ENCODE measurements around the gene PRR3. TPM values are rescaled to one million over a fixed set of nuclear protein-coding genes. Genes with fewer than 3 reads are reported as not detected.
A peak's percentile ranks its signal among the peaks of the same experiment; 100 is the strongest.

The PRR3 gene
- total and polyA plus RNA-seq, 2 of the 4 experiments (the other 2 are of a cell fraction): 7.2 to 17.3 TPM

DNA sequence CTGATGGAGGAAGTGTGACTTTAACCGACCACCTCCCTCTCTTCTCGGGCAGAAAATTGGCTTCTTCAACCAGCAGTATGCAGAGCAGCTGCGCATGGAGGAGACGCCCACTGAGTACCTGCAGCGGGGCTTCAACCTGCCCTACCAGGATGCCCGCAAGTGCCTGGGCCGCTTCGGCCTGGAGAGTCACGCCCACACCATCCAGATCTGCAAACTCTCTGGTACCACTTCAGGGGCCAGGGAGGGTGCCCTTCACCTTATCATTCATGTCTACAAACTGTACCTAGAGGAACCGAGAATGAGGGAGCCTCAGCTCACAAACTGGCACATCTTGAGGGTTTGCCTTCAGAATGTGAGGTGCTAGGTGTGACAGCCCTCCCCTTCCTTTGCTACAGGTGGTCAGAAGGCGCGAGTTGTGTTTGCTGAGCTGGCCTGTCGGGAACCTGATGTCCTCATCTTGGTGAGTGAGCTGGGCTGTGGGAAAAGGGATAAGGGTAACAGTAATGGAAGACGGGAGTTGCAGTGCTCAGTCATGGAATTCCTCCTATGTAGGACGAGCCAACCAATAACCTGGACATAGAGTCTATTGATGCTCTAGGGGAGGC, 32.8 kb downstream of the PRR3 start:
- no peak overlapping the region for H4K91ac ChIP-seq (ENCODE audit: insufficient read depth, low read depth, low read length)
- no TSS peak for BruUV-seq (replicated peaks)
- H2BK20ac ChIP-seq (ENCODE audit: low read depth, low read length): no peak overlapping the region
- peak overlapping the region; percentile 85; the same call in 1 of the 2 replicates for H3K27ac ChIP-seq (ENCODE audit: insufficient read depth, low read length)
- no peak overlapping the region for H4K5ac ChIP-seq (ENCODE audit: low read depth, low read length)
- H3K4me2 ChIP-seq (ENCODE audit: low read depth, low read length): no peak overlapping the region
- ChIA-PET POLR2A (ENCODE audit: unreplicated experiment) (interaction anchor here (0.6 kb wide), 1 partner anchor 94 kb away, joined by 3 read pairs; no protein-coding TSS in a partner anchor), CTCF (interaction anchor here (1.4 kb wide), 1 partner anchor 44 kb away, joined by 3 read pairs; no protein-coding TSS in a partner anchor)
- no peak for ATAC-seq (ENCODE audit: low read depth)
- no peak overlapping the region for H2BK5ac ChIP-seq (ENCODE audit: low read depth, low read length, poor library complexity, severe bottlenecking)
- no peak overlapping the region for H3K14ac ChIP-seq (replicated peaks; ENCODE audit: low read depth, low read length)
- no peak for TF ChIP-seq RAD21 (IDR thresholded peaks at IDR 0.05; ENCODE audit: low read length)
- TF ChIP-seq RFX5 (IDR thresholded peaks at IDR 0.05; ENCODE audit: low read depth, low read length): no peak
- TF ChIP-seq SMC3 (IDR thresholded peaks at IDR 0.05; ENCODE audit: low read depth, low read length): no peak
- no peak for TF ChIP-seq NFE2L2 (IDR thresholded peaks at IDR 0.05; ENCODE audit: low read depth, low read length)
- no peak for TF ChIP-seq FOS (IDR thresholded peaks at IDR 0.05; ENCODE audit: low read depth, low read length)
- TF ChIP-seq, protein P1, sequence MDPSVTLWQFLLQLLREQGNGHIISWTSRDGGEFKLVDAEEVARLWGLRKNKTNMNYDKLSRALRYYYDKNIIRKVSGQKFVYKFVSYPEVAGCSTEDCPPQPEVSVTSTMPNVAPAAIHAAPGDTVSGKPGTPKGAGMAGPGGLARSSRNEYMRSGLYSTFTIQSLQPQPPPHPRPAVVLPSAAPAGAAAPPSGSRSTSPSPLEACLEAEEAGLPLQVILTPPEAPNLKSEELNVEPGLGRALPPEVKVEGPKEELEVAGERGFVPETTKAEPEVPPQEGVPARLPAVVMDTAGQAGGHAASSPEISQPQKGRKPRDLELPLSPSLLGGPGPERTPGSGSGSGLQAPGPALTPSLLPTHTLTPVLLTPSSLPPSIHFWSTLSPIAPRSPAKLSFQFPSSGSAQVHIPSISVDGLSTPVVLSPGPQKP (IDR thresholded peaks at IDR 0.05; ENCODE audit: borderline replicate concordance, low read depth, low read length): no peak
- no peak for TF ChIP-seq MAZ (IDR thresholded peaks at IDR 0.05; ENCODE audit: borderline replicate concordance, low read depth, low read length)
- TF ChIP-seq MAFK (IDR thresholded peaks at IDR 0.05; ENCODE audit: low read depth, low read length): no peak
- no peak for TF ChIP-seq BHLHE40 (IDR thresholded peaks at IDR 0.05; ENCODE audit: low read depth, low read length)
- TF ChIP-seq, protein P2, sequence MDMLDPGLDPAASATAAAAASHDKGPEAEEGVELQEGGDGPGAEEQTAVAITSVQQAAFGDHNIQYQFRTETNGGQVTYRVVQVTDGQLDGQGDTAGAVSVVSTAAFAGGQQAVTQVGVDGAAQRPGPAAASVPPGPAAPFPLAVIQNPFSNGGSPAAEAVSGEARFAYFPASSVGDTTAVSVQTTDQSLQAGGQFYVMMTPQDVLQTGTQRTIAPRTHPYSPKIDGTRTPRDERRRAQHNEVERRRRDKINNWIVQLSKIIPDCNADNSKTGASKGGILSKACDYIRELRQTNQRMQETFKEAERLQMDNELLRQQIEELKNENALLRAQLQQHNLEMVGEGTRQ (IDR thresholded peaks at IDR 0.05; ENCODE audit: low read depth, low read length): no peak
- no peak for TF ChIP-seq POLR2A (IDR thresholded peaks at IDR 0.05; ENCODE audit: low read depth, low read length)
- TF ChIP-seq CEBPB (IDR thresholded peaks at IDR 0.05; ENCODE audit: low read depth, low read length): no peak
- no peak for TF ChIP-seq MXI1 (IDR thresholded peaks at IDR 0.05; ENCODE audit: borderline replicate concordance, low read depth, low read length)
- no peak for TF ChIP-seq CHD1 (IDR thresholded peaks at IDR 0.05; ENCODE audit: low read depth, low read length)
- no peak for TF ChIP-seq RCOR1 (IDR thresholded peaks at IDR 0.05; ENCODE audit: insufficient replicate concordance, low read length)
- TF ChIP-seq, protein P3, sequence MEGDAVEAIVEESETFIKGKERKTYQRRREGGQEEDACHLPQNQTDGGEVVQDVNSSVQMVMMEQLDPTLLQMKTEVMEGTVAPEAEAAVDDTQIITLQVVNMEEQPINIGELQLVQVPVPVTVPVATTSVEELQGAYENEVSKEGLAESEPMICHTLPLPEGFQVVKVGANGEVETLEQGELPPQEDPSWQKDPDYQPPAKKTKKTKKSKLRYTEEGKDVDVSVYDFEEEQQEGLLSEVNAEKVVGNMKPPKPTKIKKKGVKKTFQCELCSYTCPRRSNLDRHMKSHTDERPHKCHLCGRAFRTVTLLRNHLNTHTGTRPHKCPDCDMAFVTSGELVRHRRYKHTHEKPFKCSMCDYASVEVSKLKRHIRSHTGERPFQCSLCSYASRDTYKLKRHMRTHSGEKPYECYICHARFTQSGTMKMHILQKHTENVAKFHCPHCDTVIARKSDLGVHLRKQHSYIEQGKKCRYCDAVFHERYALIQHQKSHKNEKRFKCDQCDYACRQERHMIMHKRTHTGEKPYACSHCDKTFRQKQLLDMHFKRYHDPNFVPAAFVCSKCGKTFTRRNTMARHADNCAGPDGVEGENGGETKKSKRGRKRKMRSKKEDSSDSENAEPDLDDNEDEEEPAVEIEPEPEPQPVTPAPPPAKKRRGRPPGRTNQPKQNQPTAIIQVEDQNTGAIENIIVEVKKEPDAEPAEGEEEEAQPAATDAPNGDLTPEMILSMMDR (conservative IDR thresholded peaks at IDR 0.05; ENCODE audit: low read depth, low read length): no peak
- DNase-seq: no peak
- H4K20me1 ChIP-seq (ENCODE audit: insufficient read depth, low read length): peaks cover 5% of the 10 kb centered on the region; the same call in 1 of the 2 replicates
- no peak overlapping the region for H3K18ac ChIP-seq (ENCODE audit: low read depth, low read length)
- H3K4ac ChIP-seq (ENCODE audit: low read depth, low read length): no peak overlapping the region
- H3K23ac ChIP-seq (ENCODE audit: low read depth, low read length): no peak overlapping the region
- no peak overlapping the region for H3K56ac ChIP-seq (ENCODE audit: extremely low read depth, insufficient read depth, low read length)
- in situ Hi-C loops (cut with MboI; ENCODE audit: low sequenced_read_pairs): no loop called here
- no peak overlapping the region for H2AK5ac ChIP-seq (ENCODE audit: low read depth, low read length)
- no peak overlapping the region for H2AK9ac ChIP-seq (replicated peaks; ENCODE audit: low read depth, low read length, poor library complexity)
- peaks cover 64% of the 10 kb centered on the region for H3K36me3 ChIP-seq (ENCODE audit: control insufficient read depth, insufficient read depth, low read length)
- 100% methylated on average over 1 of the region's 15 CpGs; no CpG with 5 or more reads in 1 of the 2 experiments for WGBS, 2 experiments (ENCODE audit: extremely low coverage in 2 of 2, insufficient read length in 1 of 2)
- H3K9me3 ChIP-seq (ENCODE audit: control insufficient read depth, insufficient read depth, low read length): no peaks in the 10 kb centered on the region
- H3K9ac ChIP-seq (ENCODE audit: low read depth, low read length): no peak overlapping the region
- H2AFZ ChIP-seq (replicated peaks; ENCODE audit: low read length, poor library complexity): no peak overlapping the region
- H3K4me3 ChIP-seq (ENCODE audit: insufficient read depth, low read depth, low read length): no peak overlapping the region
- H4K8ac ChIP-seq (ENCODE audit: low read depth in 2 of 2, low read length in 2 of 2): no peak overlapping the region
- peaks cover 16 to 18% of the 10 kb centered on the region in 2 experiments for H3K79me1 ChIP-seq (ENCODE audit: low read depth in 1 of 2, low read length in 2 of 2)
- no peak overlapping the region for H2BK15ac ChIP-seq (ENCODE audit: low read depth, low read length)
- H3K4me1 ChIP-seq (ENCODE audit: control insufficient read depth, insufficient read depth, low read length): peaks cover 7% of the 10 kb centered on the region
- H3K9me1 ChIP-seq (ENCODE audit: insufficient read depth, low read length): no peaks in the 10 kb centered on the region; the same call in 1 of the 2 replicates
- H3K27me3 ChIP-seq (ENCODE audit: control insufficient read depth, insufficient read depth, low read length): no peaks in the 10 kb centered on the region
- intact Hi-C loops (cut with micrococcal nuclease): no loop called here
- dilution Hi-C loops (cut with HindIII; ENCODE audit: low sequenced_read_pairs, unreplicated experiment): no loop called here
- H2BK120ac ChIP-seq (ENCODE audit: low read depth, low read length): no peak overlapping the region
